ENCODE measurements around the gene MOV10L1. TPM values are rescaled to one million over a fixed set of nuclear protein-coding genes. Genes with fewer than 3 reads are reported as not detected.

MOV10L1 gene
- total RNA-seq, 2 experiments from 2014 or later: not detected

DNA sequence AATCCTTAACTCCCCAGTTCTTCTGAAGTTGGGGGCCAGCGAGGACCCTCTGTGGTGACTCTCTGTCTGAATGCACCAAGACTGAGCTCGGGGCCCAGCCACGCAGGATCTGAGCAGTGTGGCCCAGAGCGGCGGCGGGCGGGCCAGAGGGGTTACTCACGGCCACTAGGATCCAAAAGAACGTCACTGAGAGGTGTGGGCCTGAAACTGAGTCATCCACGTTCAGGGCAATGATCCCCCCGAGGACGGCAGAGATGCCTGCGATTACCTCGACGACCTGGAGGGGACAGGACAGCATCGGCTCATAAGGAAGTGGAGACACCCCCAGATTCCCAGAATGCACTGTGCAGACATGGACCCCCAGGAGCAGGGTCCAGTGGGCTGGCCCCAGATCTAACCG is 15.8 kb upstream of the MOV10L1 start:
- Histone ChIP-seq H3K27ac (ENCODE audit: low read depth in 1 of 2, low read length in 2 of 2) (no peak overlapping the region), H3K36me3 (ENCODE audit: insufficient read depth, low read length) (no peaks in the 10 kb centered on the region), H3K4me3 (ENCODE audit: low read length) (no peak overlapping the region), H3K27me3 (ENCODE audit: control insufficient read depth in 1 of 2, insufficient read depth in 2 of 2, low read length in 2 of 2) (no peaks in the 10 kb centered on the region), H3K9me3 (ENCODE audit: control insufficient read depth in 1 of 2, insufficient read depth in 1 of 2, low read length in 2 of 2) (no peaks in the 10 kb centered on the region), H3K4me1 (ENCODE audit: insufficient read depth, low read length) (no peaks in the 10 kb centered on the region)
- no peak for DNase-seq
- no peaks in the 10 kb centered on the region for H3K27me3 Mint-ChIP-seq
- no peak for ATAC-seq (ENCODE audit: poor library complexity)
- ChIA-PET CTCF (no interaction called here), POLR2A (no interaction called here)
- H3K4me1 Mint-ChIP-seq (ENCODE audit: low read depth): no peaks in the 10 kb centered on the region
- TF ChIP-seq, protein P1, sequence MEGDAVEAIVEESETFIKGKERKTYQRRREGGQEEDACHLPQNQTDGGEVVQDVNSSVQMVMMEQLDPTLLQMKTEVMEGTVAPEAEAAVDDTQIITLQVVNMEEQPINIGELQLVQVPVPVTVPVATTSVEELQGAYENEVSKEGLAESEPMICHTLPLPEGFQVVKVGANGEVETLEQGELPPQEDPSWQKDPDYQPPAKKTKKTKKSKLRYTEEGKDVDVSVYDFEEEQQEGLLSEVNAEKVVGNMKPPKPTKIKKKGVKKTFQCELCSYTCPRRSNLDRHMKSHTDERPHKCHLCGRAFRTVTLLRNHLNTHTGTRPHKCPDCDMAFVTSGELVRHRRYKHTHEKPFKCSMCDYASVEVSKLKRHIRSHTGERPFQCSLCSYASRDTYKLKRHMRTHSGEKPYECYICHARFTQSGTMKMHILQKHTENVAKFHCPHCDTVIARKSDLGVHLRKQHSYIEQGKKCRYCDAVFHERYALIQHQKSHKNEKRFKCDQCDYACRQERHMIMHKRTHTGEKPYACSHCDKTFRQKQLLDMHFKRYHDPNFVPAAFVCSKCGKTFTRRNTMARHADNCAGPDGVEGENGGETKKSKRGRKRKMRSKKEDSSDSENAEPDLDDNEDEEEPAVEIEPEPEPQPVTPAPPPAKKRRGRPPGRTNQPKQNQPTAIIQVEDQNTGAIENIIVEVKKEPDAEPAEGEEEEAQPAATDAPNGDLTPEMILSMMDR (IDR thresholded peaks at IDR 0.05): no peak
- no peaks in the 10 kb centered on the region for H3K36me3 Mint-ChIP-seq (ENCODE audit: low read depth)
- H3K9me3 Mint-ChIP-seq: no peaks in the 10 kb centered on the region
- no peak overlapping the region for H3K27ac Mint-ChIP-seq
- no peak overlapping the region for H3K4me3 Mint-ChIP-seq
- intact Hi-C loops (cut with DNase I, micrococcal nuclease): no loop called here

- DNase-seq (no peak), ATAC-seq (ENCODE audit: poor library complexity) (no peak)
- POLR2A ChIA-PET: no interaction called here
- Mint-ChIP-seq H3K4me1 (ENCODE audit: low read depth) (no peaks in the 10 kb centered on the region), H3K27me3 (no peaks in the 10 kb centered on the region), H3K27ac (no peak overlapping the region), H3K4me3 (no peak overlapping the region), H3K36me3 (ENCODE audit: low read depth) (no peaks in the 10 kb centered on the region), H3K9me3 (no peaks in the 10 kb centered on the region)
- Histone ChIP-seq H3K36me3 (ENCODE audit: insufficient read depth, low read length) (no peaks in the 10 kb centered on the region), H3K27ac (ENCODE audit: low read depth in 1 of 2, low read length in 2 of 2) (no peak overlapping the region), H3K4me1 (ENCODE audit: insufficient read depth, low read length) (no peaks in the 10 kb centered on the region), H3K9me3 (ENCODE audit: control insufficient read depth in 1 of 2, insufficient read depth in 1 of 2, low read length in 2 of 2) (no peaks in the 10 kb centered on the region), H3K27me3 (ENCODE audit: control insufficient read depth in 1 of 2, insufficient read depth in 2 of 2, low read length in 2 of 2) (no peaks in the 10 kb centered on the region), H3K4me3 (ENCODE audit: low read length) (no peak overlapping the region)
- intact Hi-C loops (cut with DNase I, micrococcal nuclease): no loop called here
- CTCF ChIA-PET: no interaction called here
- TF ChIP-seq, protein P1 (IDR thresholded peaks at IDR 0.05): no peak
Measured at GRCh38 chr22:50074551-50075530, 15.0 kb upstream of the MOV10L1 start.

DNA sequence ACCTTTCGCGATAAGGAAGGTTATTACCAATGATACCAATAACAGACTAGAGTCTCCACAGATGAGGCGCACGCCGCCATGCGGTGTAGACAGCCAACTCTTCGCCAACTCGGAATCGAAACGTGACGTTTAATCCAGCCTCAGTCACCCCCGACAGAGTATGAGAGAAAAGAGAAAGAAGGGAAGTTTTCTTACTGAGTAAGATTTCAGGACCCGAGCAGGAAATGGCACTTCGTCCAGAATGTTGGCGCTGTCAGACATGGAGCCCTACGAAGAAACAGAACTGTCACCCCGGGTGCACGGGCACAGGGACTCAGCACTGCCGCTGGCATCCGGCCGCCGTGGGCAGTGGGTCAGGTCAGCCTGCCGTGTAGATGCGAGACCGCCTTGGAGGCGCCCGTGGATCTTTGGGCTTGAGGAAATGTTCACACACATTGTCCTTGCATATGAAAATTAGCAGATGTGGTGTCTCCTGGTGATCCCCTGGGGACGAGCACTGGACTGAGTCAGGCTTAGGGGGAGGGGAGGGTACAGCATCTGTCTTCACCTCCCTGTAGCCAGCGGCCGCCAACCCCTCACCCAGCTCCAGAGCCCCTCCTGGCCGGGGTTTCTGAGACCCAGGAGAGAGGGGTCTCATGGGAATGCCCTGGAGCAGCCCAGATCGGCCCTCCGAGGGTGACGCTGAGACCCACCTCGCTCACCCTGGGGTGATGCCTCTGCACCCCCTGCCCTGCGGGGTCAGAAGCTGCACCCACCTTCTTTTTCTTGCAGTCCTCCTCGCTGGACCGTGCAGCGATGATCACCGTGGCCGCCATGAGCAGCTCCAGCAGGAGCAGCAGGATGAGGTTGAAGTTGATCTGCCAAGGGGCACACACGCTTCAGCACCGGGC is 12.9 kb upstream of the MOV10L1 start:
- Mint-ChIP-seq H3K4me1 (ENCODE audit: low read depth) (no peaks in the 10 kb centered on the region), H3K27ac (no peak overlapping the region)
- no peak for ATAC-seq (ENCODE audit: poor library complexity)

More for the DNA sequence above, 12.9 kb upstream of the MOV10L1 start:
- ChIA-PET CTCF (no interaction called here), POLR2A (no interaction called here)
- Mint-ChIP-seq H3K9me3 (no peaks in the 10 kb centered on the region), H3K4me3 (no peak overlapping the region), H3K36me3 (ENCODE audit: low read depth) (no peaks in the 10 kb centered on the region), H3K27me3 (peaks cover 9% of the 10 kb centered on the region)
- H3K36me3 ChIP-seq (ENCODE audit: insufficient read depth, low read length): no peaks in the 10 kb centered on the region
- intact Hi-C loops (cut with DNase I, micrococcal nuclease): no loop called here
- TF ChIP-seq, protein P1 (IDR thresholded peaks at IDR 0.05): no peak
- H3K27me3 ChIP-seq (ENCODE audit: control insufficient read depth in 1 of 2, insufficient read depth in 2 of 2, low read length in 2 of 2): no peaks in the 10 kb centered on the region
- H3K4me1 ChIP-seq (ENCODE audit: insufficient read depth, low read length): no peaks in the 10 kb centered on the region
- H3K4me3 ChIP-seq (ENCODE audit: low read length): no peak overlapping the region
- DNase-seq: no peak
- no peaks in the 10 kb centered on the region for H3K9me3 ChIP-seq (ENCODE audit: control insufficient read depth in 1 of 2, insufficient read depth in 1 of 2, low read length in 2 of 2)
- no peak overlapping the region for H3K27ac ChIP-seq (ENCODE audit: low read depth in 1 of 2, low read length in 2 of 2)
